ENCODE measurements around the gene ARPC3.
"Not testable (repeated sequence)": the region's sequence is repeated elsewhere in the genome, so short reads cannot be mapped to it uniquely, and the experiment has no call there.

Gene ARPC3

DNA sequence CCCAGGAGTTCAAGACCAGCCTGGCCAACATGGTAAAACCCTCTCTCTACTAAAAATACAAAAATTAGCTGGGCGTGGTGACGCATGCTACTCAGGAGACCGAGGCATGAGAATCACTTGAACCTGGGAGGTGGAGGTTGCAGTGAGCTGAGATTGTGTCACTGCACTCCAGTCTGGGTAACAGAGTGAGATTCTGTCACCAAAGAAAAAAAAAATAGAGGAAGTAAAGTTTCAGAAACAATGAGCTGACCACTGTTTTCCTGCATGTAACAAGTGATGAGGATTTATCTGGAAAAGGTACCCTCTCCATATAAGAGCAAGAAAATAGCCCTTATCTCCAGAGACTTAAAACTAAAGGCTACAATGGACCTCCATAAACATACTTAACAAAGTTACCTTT lies 33.0 kb downstream of the ARPC3 start:
- not testable (repeated sequence) for DNase-seq

DNA sequence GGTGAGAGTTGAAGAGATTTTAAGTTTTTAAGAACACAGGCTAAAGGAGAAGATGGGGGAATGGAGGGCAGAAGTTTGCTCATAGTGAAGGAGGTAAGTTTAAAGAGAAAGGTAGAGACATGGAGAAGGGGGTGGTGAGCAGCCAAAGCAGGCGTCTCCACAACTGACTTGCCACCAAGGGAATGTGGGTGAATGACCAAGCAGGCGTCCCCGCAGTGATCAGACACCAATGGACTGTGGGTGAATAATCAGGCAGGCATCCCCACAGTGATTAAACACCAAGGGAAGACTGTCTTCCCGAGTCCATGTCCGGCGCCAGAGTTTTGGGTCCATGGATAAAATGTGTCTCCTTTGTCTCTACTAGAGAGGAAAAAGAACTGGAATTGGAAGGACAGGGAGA lies 40.1 kb downstream of the ARPC3 start:
- not testable (repeated sequence) for DNase-seq

DNA sequence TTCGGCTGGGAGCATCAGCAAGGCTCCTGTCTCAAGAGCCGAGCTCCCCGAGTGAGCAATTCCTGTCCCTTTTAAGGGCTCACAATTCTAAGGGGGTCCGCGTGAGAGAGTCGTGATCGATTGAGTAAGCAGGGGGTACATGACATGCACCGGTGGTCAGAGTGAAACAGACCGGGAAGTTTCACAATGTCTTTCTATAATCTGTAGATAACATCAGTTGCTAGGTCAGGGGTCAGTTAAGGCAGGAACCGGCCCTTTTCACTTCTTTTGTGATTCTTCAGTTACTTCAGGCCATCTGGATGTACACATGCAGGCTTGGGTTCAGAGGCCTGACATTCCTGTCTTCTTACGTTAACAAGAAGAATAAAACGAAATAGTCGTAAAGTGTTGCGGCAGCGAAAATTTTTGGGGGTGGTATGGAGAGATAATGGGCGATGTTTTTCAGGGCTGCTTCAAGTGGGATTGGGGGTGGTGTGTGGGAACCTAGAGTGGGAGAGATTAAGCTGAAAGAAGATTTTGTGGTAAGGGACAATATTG lies 44.9 kb downstream of the ARPC3 start:
- not testable (repeated sequence) for DNase-seq

DNA sequence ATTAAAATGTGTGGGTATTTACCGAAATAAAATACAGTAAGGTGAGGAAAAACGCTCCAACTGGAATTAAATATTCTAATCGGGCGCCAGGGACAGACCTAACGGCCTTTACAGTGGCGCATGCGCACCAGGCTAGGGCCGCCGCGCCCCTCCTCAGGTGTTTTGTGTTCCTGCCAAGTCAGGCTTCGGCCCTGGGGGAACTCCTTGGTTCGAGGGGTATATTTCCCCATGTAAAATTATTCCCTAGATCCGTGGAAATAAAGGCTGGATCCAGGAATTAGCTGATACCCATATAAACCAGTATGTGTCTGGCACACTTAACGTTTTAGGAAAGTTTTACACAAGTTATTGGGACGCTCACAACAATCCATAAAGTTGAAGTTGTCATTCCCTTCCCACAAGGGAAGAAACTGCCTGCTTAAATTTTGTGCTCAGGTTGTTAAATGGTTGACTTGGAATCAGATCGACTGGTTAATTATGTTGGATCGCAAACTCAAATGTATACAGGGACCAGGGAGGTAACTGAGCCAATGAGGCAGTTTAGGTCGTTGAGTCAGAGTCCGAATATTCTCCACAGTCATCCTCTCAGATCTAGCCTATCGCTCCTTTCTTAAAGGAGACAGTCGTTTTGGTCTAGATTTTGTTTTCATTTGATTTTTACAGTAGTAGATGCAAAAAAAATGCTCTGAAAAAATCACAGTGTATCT lies 46.0 kb downstream of the ARPC3 start:
- peak in 46 of 51 donors; percentile 0 to 86 (median 36) for DNase-seq

DNA sequence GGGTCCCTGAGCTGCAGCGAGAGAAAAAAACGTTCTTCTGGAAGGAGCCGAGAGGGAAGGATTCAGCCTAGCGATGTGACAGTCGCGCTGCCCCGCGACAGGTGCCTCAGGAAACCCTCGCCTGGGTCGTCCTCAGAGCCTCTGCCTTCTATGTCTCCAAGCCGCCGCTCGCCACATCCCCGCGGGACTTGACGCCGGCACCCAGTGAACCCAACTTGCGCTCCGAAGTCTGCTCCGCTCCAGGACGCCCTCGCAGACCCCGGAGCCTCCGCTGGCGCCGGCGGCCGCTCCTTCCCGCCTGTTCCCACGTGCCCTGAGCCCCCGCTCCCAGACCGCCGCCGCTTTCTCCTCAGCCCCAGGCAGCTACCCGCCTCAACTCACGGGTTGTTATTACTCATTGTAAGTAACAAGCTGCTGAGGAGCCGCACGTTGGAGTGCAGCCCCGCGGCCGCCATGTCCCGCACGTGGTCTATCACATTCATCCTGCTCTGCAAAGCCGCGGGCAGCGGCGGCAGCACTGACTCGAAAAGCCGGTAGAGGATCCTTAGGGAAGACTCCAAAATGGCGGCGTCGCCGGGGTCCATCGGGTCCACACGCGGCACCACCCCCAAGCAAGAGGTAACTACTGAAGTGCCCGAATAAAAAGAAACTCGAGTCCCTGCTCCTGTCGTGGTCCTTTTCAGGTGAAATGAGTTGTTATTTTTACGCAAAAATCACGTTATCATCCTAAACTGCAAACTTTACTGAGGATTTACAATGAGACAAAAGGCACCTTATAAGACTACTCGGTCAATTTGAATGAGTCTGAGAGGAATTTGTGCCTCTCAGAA lies 46.8 kb downstream of the ARPC3 start, which contains the start of gene ANAPC7:
ANAPC7 (minus strand) TSS at position 563 of the 830 bp plus-strand sequence; CDS start at position 482, 81 bp downstream.
- peak; percentile 38 to 95 (median 82) for DNase-seq

Data from hypothalamus (tissue), 51 donors.